ENCODE results near the gene RECK. TPM values are rescaled to one million over a fixed set of nuclear protein-coding genes. Genes with fewer than 3 reads are reported as not detected.
"Not testable (repeated sequence)": the region's sequence is repeated elsewhere in the genome, so short reads cannot be mapped to it uniquely, and the experiment has no call there.

RECK gene
- 10 to 100 TPM; 18.5 to 20.7 TPM for total RNA-seq
- 10 to 100 TPM; 22.0 to 23.7 (median 23.0) TPM for polyA plus RNA-seq (ENCODE audit: insufficient read length in 6 of 6)
- long read RNA-seq, donor 1, full-length matches to known transcripts = 4 of 12 reads
- long read RNA-seq, donor 1, partial matches to known transcripts = 8 of 12 reads
- long read RNA-seq, donor 1, other reads (novel, unspliced or antisense) = 0 of 12 reads
- long read RNA-seq, donor 2, full-length matches to known transcripts = 2 of 29 reads
- long read RNA-seq, donor 2, partial matches to known transcripts = 27 of 29 reads
- long read RNA-seq, donor 2, other reads (novel, unspliced or antisense) = 0 of 29 reads
- long read RNA-seq, donor 3, full-length matches to known transcripts = 1 of 1 reads
- long read RNA-seq, donor 3, partial matches to known transcripts = 0 of 1 reads
- long read RNA-seq, donor 3, other reads (novel, unspliced or antisense) = 0 of 1 reads
- long read RNA-seq, donor 4, partial matches to known transcripts = 2 of 7 reads
- long read RNA-seq, donor 4, other reads (novel, unspliced or antisense) = 5 of 7 reads
- long read RNA-seq, donor 5, full-length matches to known transcripts = 2 of 2 reads
- long read RNA-seq, donor 5, partial matches to known transcripts = 0 of 2 reads
- long read RNA-seq, donor 5, other reads (novel, unspliced or antisense) = 0 of 2 reads
- long read RNA-seq, donor 6, full-length matches to known transcripts = 2 of 2 reads
- long read RNA-seq, donor 6, partial matches to known transcripts = 0 of 2 reads
- long read RNA-seq, donor 6, other reads (novel, unspliced or antisense) = 0 of 2 reads
- long read RNA-seq, donor 7 = 0 reads
- long read RNA-seq, donor 8, full-length matches to known transcripts = 2 of 21 reads
- long read RNA-seq, donor 8, partial matches to known transcripts = 19 of 21 reads
- long read RNA-seq, donor 8, other reads (novel, unspliced or antisense) = 0 of 21 reads
- long read RNA-seq, donor 9 = 0 reads
- long read RNA-seq, donor 10, partial matches to known transcripts = 0 of 5 reads
- long read RNA-seq, donor 10, other reads (novel, unspliced or antisense) = 3 of 5 reads
- long read RNA-seq, donor 11, full-length matches to known transcripts = 2 of 2 reads
- long read RNA-seq, donor 11, partial matches to known transcripts = 0 of 2 reads
- long read RNA-seq, donor 11, other reads (novel, unspliced or antisense) = 0 of 2 reads
- long read RNA-seq, donor 12, full-length matches to known transcripts = 5 of 5 reads
- long read RNA-seq, donor 12, partial matches to known transcripts = 0 of 5 reads
- long read RNA-seq, donor 12, other reads (novel, unspliced or antisense) = 0 of 5 reads

- intact Hi-C loops (cut with DNase I) = no loop called here
- Histone ChIP-seq H3K36me3 (no peaks in the 10 kb centered on the region), H3K27me3 (peaks cover 0 to 16% of the 10 kb centered on the region in 2 donors), H3K9me3 (no peaks in the 10 kb centered on the region), H3K4me3 (peak within 1 kb of the TSS; percentile 87 to 90), H3K4me1 (peaks cover 2 to 37% of the 10 kb centered on the region in 2 donors), H3K27ac (peak within 1 kb of the TSS; percentile 68 to 79)
- TF ChIP-seq CTCF (IDR thresholded peaks at IDR 0.05) = no peak
- ATAC-seq (peak; percentile 98), DNase-seq (peak; percentile 64 to 97 (median 86))
These were observed at the start of gene RECK for GRCh38 chr9:36036780-36037548. RECK (plus strand) TSS chr9:36036913; CDS start chr9:36036999, 86 bp downstream.

DNA sequence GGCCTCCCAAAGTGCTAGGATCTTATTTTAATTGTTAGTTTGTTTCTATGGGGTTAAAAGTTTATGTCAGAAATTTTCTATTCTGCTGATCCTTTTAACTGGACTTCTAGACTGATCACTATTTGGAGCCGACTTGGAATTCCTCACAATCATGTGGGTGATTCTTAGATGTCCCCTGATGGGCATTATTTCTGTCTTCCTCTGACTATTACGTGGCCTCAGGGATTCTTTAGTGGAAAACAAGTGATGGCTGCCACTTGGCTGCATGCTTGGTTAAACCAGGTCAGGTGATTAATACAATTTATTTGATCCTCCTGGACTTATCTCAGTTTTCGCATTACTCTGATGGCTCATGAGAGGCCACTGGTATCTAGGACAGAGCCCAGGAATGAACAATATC is 46.6 kb upstream of the RECK start:
- intact Hi-C loops (cut with DNase I) = no loop called here
- Histone ChIP-seq H3K36me3 (no peaks in the 10 kb centered on the region), H3K27me3 (peaks cover 0 to 6% of the 10 kb centered on the region in 2 donors), H3K9me3 (no peaks in the 10 kb centered on the region), H3K4me1 (no peaks in the 10 kb centered on the region), H3K4me3 (no peak overlapping the region), H3K27ac (no peak overlapping the region)
- no peak for TF ChIP-seq CTCF (IDR thresholded peaks at IDR 0.05)
- DNase-seq = no peak
- ATAC-seq = no peak

GRCh38 chr9:35993136-35993535 is 43.6 kb upstream of the RECK start:
- ATAC-seq; H3K4me1 ChIP-seq; intact Hi-C loops (cut with DNase I); H3K4me3 ChIP-seq; H3K27me3 ChIP-seq; DNase-seq; H3K9me3 ChIP-seq; H3K27ac ChIP-seq; H3K36me3 ChIP-seq: not testable (repeated sequence)

DNA sequence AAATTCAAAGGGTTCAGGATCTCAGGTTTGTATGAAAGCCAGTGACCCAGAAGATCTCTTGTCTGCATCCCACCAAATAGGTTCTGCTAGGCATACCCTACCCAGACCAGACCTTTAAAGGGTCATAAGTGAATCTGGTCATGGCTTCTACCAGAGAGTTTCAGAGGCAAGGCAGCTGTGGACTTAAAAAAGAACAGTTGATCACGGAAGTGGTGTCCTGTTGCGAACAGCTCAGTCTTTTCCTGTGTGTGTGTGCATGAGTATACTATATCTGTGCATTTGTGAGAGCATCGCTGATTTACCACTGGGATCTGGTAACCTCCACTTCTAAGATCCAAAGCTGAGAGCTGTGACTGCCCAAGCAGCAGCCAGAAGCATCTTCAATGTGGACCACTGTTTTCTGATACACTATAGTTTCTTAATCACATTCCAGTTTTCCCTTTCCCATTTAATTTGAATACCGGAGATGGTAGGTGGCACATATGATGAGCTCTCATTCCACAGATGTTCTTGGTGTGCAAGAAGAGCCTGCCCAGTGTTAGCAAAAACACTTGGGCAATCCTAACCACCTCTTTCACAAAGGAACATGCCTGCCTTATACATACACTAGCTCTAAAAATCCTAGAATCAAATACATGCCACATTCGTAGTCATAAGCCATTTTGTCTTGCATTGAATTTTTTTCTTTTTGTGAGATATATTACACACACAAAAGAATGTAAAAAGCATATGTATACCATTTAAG is 42.6 kb upstream of the RECK start:
- TF ChIP-seq CTCF (IDR thresholded peaks at IDR 0.05) = no peak
- Histone ChIP-seq H3K27me3 (no peaks in the 10 kb centered on the region), H3K4me3 (no peak overlapping the region), H3K36me3 (no peaks in the 10 kb centered on the region), H3K4me1 (no peaks in the 10 kb centered on the region), H3K27ac (no peak overlapping the region), H3K9me3 (peaks cover 0 to 12% of the 10 kb centered on the region in 2 donors)
- no peak for ATAC-seq
- intact Hi-C loops (cut with DNase I) = no loop called here
- no peak for DNase-seq

Measured in left lung (tissue), 14 donors.